Ectodermal cell (in vitro differentiated cells): ENCODE data around the gene A4GALT.

Experiments
- H3K27ac ChIP-seq: 2 replicates; pipeline ENCODE4 v1.7.0; 2013; ENCODE audit warnings: mild to moderate bottlenecking, low read depth, low read length; ENCODE audit not compliant: insufficient read depth, poor library complexity, severe bottlenecking
- H3K27me3 ChIP-seq: 2 replicates; pipeline ENCODE4 v1.7.0; 2013; ENCODE audit warnings: mild to moderate bottlenecking, low read length; ENCODE audit not compliant: insufficient read depth, control insufficient read depth, poor library complexity, severe bottlenecking
- H3K36me3 ChIP-seq: one replicate; pipeline ENCODE4 v1.7.0; 2013; ENCODE audit warnings: low read length; ENCODE audit not compliant: control insufficient read depth, insufficient read depth
- H3K4me1 ChIP-seq: one replicate; pipeline ENCODE4 v1.7.0; 2013; ENCODE audit warnings: low read length; ENCODE audit not compliant: control insufficient read depth, insufficient read depth
- H3K4me3 ChIP-seq: 2 replicates; pipeline ENCODE4 v1.7.0; 2013; ENCODE audit warnings: low read depth, low read length, control low read depth; ENCODE audit not compliant: insufficient read depth
- H3K9me3 ChIP-seq: 2 replicates; pipeline ENCODE4 v1.7.0; 2013; ENCODE audit warnings: mild to moderate bottlenecking, low read length, moderate library complexity; ENCODE audit not compliant: control insufficient read depth
- WGBS, 2 experiments: methylation state at CpG; one replicate each; pipeline ENCODE4 v1.1.7; 2013; ENCODE audit warnings: missing lambda C conversion rate in 2 of 2; 5-methylcytosine and 5-hydroxymethylcytosine counted together

A4GALT gene

GRCh38 chr22:42704896-42705295 lies 15.8 kb downstream of the A4GALT start:
- Histone ChIP-seq H3K27me3 (no peaks in the 10 kb centered on the region), H3K36me3 (no peaks in the 10 kb centered on the region), H3K4me3 (no peak overlapping the region), H3K4me1 (no peaks in the 10 kb centered on the region), H3K27ac (no peak overlapping the region), H3K9me3 (no peaks in the 10 kb centered on the region)
- 86 to 91% methylated on average over 4 of the region's 4 CpGs for WGBS, 2 experiments

- 95% methylated on average over 13 of the region's 13 CpGs for WGBS, 2 experiments
These were observed 18.0 kb downstream of the A4GALT start for GRCh38 chr22:42702675-42703074.

GRCh38 chr22:42701694-42702093 lies 19.0 kb downstream of the A4GALT start:
- H3K9me3 ChIP-seq, result no peaks in the 10 kb centered on the region
- peaks cover 3% of the 10 kb centered on the region for H3K4me1 ChIP-seq
- WGBS, 2 experiments, result 93 to 94% methylated on average over 8 of the region's 8 CpGs
- no peaks in the 10 kb centered on the region for H3K27me3 ChIP-seq
- H3K27ac ChIP-seq, result no peak overlapping the region
- no peak overlapping the region for H3K4me3 ChIP-seq
- H3K36me3 ChIP-seq, result no peaks in the 10 kb centered on the region

More at GRCh38 chr22:42702675-42703074, 18.0 kb downstream of the A4GALT start:
- H3K4me3 ChIP-seq, result no peak overlapping the region
- peaks cover 3% of the 10 kb centered on the region for H3K4me1 ChIP-seq
- no peaks in the 10 kb centered on the region for H3K27me3 ChIP-seq
- no peak overlapping the region for H3K27ac ChIP-seq
- no peaks in the 10 kb centered on the region for H3K36me3 ChIP-seq
- no peaks in the 10 kb centered on the region for H3K9me3 ChIP-seq

DNA sequence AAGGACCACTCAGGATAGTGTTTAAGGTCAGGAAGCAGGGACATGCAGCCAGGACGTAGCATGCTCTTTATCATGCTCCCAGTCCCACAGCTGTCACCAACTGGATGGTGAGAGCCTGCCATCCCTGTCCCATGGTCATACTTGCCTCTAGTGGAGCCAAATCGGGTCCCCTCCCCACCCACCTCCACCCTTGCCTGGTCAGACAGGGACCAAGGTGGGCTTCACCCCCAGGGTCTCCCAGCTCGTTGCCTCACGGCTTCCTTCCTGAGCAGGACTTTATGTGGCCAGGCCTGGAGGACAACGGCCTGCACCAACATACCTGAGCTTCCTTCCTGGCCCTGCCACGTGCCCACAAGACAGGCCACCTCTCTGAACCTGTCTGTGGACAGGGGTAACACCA lies 19.8 kb downstream of the A4GALT start:
- H3K4me1 ChIP-seq, result peaks cover 3% of the 10 kb centered on the region
- no peak overlapping the region for H3K27ac ChIP-seq
- no peaks in the 10 kb centered on the region for H3K36me3 ChIP-seq
- no peaks in the 10 kb centered on the region for H3K9me3 ChIP-seq
- no peaks in the 10 kb centered on the region for H3K27me3 ChIP-seq
- no peak overlapping the region for H3K4me3 ChIP-seq
- whole genome bisulfite sequencing, 2 experiments, result 93% methylated on average over 6 of the region's 6 CpGs

DNA sequence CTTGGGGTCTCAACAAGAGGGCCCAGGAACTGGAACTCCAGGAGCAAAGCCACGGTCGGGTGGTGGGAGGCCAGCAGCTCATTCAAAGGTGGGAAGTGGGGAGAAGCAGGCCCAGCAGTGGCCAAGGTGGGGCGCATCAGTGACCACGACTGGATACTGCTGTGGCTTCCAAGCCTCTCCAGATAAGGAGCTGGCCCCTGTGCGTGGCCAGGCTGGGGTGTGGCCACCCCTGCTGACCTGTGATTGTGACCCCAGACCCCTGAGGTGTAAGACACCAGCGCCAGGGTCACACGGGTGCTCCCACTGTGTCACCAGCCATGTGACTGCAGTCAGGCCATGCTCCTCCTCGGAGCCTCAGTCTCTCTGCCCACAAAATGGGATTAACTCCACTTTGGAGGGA lies 20.3 kb downstream of the A4GALT start:
- H3K27me3 ChIP-seq, result no peaks in the 10 kb centered on the region
- WGBS, 2 experiments, result 85 to 87% methylated on average over 8 of the region's 8 CpGs
- no peaks in the 10 kb centered on the region for H3K36me3 ChIP-seq

DNA sequence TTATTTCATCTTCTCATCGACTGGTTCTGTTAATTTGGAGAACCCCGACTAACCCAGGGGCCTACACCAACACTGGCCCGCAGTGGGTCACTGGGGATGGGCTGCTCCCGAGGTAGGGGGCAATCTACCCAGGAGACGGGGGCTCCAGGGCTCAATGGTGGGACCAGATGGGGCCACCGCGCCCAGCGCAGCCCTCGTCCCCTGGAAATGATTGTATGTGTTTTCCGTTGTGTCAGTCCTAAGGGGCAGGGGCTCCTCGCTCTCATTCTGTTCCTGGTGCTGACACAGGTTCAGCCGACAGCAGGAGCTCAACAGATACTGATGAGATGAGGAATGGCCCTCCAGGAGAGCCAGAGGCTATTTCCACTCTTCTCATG lies 20.7 kb downstream of the A4GALT start:
- Histone ChIP-seq H3K4me3 (no peak overlapping the region), H3K9me3 (no peaks in the 10 kb centered on the region), H3K27me3 (no peaks in the 10 kb centered on the region), H3K36me3 (no peaks in the 10 kb centered on the region), H3K27ac (no peak overlapping the region), H3K4me1 (peaks cover 3% of the 10 kb centered on the region)
- 93 to 95% methylated on average over 12 of the region's 12 CpGs for WGBS, 2 experiments

More for the DNA sequence above, 20.3 kb downstream of the A4GALT start:
- Histone ChIP-seq H3K4me3 (no peak overlapping the region), H3K27ac (no peak overlapping the region), H3K9me3 (no peaks in the 10 kb centered on the region), H3K4me1 (peaks cover 3% of the 10 kb centered on the region)

GRCh38 chr22:42699281-42699975 lies 21.2 kb downstream of the A4GALT start:
- Histone ChIP-seq H3K27ac (no peak overlapping the region), H3K27me3 (no peaks in the 10 kb centered on the region), H3K9me3 (no peaks in the 10 kb centered on the region), H3K4me3 (no peak overlapping the region), H3K4me1 (peaks cover 3% of the 10 kb centered on the region), H3K36me3 (no peaks in the 10 kb centered on the region)
- 80 to 81% methylated on average over 17 of the region's 17 CpGs for WGBS, 2 experiments

- Histone ChIP-seq H3K9me3 (no peaks in the 10 kb centered on the region), H3K27ac (no peak overlapping the region), H3K36me3 (no peaks in the 10 kb centered on the region), H3K27me3 (no peaks in the 10 kb centered on the region), H3K4me3 (no peak overlapping the region), H3K4me1 (peaks cover 3% of the 10 kb centered on the region)
- WGBS, 2 experiments, result 93 to 94% methylated on average over 16 of the region's 16 CpGs
These were observed 23.1 kb downstream of the A4GALT start for GRCh38 chr22:42697542-42698013.

DNA sequence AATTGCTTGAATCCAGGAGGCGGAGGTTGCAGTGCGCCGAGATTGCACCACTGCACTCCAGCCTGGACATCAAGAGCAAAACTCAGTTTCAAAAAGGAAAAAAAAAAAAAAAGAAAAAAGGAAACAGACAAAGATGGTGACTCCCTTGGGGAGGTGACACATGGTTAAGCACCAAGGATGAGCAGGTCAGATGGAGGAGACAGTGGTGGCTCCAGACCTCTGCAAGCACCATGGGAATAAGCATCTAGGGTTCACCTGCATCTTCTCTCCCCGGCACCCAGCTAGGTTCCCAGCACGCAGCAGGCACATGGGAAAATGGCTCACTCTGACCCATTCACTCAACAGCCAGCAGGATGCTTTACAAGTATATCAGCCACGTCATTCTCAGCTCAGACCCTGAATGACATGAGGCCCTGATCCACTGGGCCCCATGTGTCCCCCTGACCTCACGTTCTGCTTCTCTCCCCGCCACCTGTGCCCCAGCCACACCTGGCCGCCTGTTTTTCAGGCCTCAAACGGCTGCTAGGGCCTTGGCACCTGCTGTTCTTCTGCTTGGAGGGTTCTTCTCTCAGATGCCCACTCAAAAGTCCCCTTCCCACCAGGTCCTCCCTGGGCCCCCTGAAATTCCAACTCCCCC lies 24.2 kb downstream of the A4GALT start:
- Histone ChIP-seq H3K27me3 (no peaks in the 10 kb centered on the region), H3K36me3 (no peaks in the 10 kb centered on the region), H3K27ac (no peak overlapping the region), H3K4me1 (peaks cover 3% of the 10 kb centered on the region), H3K4me3 (no peak overlapping the region), H3K9me3 (no peaks in the 10 kb centered on the region)
- WGBS, 2 experiments, result 89 to 91% methylated on average over 10 of the region's 10 CpGs

DNA sequence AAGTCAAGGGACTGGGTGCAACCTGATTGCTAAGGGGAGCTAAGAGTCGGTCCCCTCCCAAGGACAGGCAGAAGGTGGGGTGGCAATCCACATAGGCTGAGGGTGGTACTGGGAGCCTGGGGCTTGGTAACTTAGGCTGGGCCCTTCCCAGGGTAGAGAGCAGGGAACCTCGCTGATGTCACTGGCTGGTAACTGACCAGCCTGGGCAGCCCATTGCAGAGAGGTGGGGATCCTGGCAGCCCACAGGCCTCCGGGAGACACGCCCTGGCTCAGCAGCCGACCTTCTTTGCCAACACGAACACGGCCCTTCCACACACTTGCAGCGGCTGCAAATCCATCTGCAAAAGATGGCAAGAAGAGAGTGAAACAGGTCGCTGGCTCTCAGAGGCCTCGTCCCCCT lies 25.4 kb downstream of the A4GALT start:
- Histone ChIP-seq H3K4me1 (peaks cover 3% of the 10 kb centered on the region), H3K4me3 (no peak overlapping the region), H3K27ac (no peak overlapping the region), H3K36me3 (no peaks in the 10 kb centered on the region), H3K9me3 (no peaks in the 10 kb centered on the region), H3K27me3 (no peaks in the 10 kb centered on the region)
- 93 to 94% methylated on average over 10 of the region's 10 CpGs for WGBS, 2 experiments
